Esophagus muscularis mucosa (tissue), 4 donors: ENCODE measurements around the gene GDPGP1.

Experiments
- EP300 ChIP-seq: sonication (generic); formaldehyde crosslinking; IDR thresholded peaks from one replicate; pipeline ENCODE4 v1.6.1; 2017; ENCODE audit warnings: antibody characterized with exemption
- POLR2AphosphoS5 ChIP-seq, 2 donors: sonication (generic); formaldehyde crosslinking; IDR thresholded peaks; one replicate each; pipeline ENCODE4 v1.6.1; 2017; ENCODE audit warnings: antibody characterized with exemption in 2 of 2
- TF ChIP-seq, protein P1 (sequence below), 3 experiments: fragments of 200-600 bp in 2 of 3; fragments of 450-650 bp in 1 of 3; sonication (generic) in 2 of 3; IDR thresholded peaks; one replicate each; pipeline ENCODE4 v1.5.1; 2017 to 2019; ENCODE audit warnings: antibody characterized with exemption in 3 of 3, mild to moderate bottlenecking in 2 of 3, moderate library complexity in 1 of 3

DNA sequence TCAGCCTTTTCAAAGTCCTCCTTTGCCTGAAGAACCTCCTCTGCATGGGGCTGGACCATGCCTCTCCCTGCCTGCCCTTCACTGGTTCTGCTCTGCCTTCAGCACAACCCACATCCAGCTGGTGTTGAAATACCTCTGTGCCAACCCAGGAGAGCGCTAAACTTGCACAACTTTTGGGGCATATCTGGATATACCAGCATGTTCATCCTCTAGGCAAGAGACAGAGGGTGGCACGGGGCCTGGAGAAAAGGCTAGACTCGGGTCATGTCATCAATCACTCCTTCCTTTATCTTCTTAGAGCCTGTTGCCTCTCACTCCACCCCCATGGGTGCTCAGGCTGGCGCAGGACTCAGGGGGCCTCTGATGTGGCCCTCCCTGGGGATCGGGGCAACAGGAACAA is 28.1 kb upstream of the GDPGP1 start:
- TF ChIP-seq, protein P1, sequence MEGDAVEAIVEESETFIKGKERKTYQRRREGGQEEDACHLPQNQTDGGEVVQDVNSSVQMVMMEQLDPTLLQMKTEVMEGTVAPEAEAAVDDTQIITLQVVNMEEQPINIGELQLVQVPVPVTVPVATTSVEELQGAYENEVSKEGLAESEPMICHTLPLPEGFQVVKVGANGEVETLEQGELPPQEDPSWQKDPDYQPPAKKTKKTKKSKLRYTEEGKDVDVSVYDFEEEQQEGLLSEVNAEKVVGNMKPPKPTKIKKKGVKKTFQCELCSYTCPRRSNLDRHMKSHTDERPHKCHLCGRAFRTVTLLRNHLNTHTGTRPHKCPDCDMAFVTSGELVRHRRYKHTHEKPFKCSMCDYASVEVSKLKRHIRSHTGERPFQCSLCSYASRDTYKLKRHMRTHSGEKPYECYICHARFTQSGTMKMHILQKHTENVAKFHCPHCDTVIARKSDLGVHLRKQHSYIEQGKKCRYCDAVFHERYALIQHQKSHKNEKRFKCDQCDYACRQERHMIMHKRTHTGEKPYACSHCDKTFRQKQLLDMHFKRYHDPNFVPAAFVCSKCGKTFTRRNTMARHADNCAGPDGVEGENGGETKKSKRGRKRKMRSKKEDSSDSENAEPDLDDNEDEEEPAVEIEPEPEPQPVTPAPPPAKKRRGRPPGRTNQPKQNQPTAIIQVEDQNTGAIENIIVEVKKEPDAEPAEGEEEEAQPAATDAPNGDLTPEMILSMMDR (IDR thresholded peaks at IDR 0.05), result no peak
- TF ChIP-seq POLR2AphosphoS5 (IDR thresholded peaks at IDR 0.05) (no peak), EP300 (no peak)
